Chondrocyte (in vitro differentiated cells): ENCODE data around the gene USP17L30. TPM values are rescaled to one million over a fixed set of nuclear protein-coding genes. Genes with fewer than 3 reads are reported as not detected.
"Not testable (repeated sequence)": the region's sequence is repeated elsewhere in the genome, so short reads cannot be mapped to it uniquely, and the experiment has no call there.

ENCODE experiments used
- DNase-seq: peaks from one replicate; pipeline ENCODE4 v3.0.0; 2021; ENCODE audit warnings: mixed read lengths, low spot score
- H3K27ac Mint-ChIP-seq: one replicate; pipeline ENCODE4 v1.8.0; 2021; ENCODE audit warnings: mild to moderate bottlenecking, moderate library complexity, mixed read lengths; ENCODE audit not compliant: unreplicated experiment
- H3K27me3 Mint-ChIP-seq: 2 replicates; pipeline ENCODE4 v1.8.0; 2021; ENCODE audit warnings: low read depth, mixed read lengths
- H3K36me3 Mint-ChIP-seq: 2 replicates; pipeline ENCODE4 v1.8.0; 2021; ENCODE audit warnings: low read depth, mixed read lengths
- H3K4me1 Mint-ChIP-seq: 2 replicates; pipeline ENCODE4 v1.8.0; 2021; ENCODE audit warnings: low read depth, mild to moderate bottlenecking, mixed read lengths
- H3K4me3 Mint-ChIP-seq: one replicate; pipeline ENCODE4 v1.8.0; 2021; ENCODE audit warnings: mild to moderate bottlenecking, moderate library complexity, mixed read lengths; ENCODE audit not compliant: unreplicated experiment
- H3K9me3 Mint-ChIP-seq: 2 replicates; pipeline ENCODE4 v1.8.0; 2021; ENCODE audit warnings: low read depth, mixed read lengths
- long read RNA-seq: library from polyadenylated mRNA; stranded (forward); transcript quantifications from one replicate; pipeline ENCODE4 v2.0.0, GENCODE V29; 2021
- total RNA-seq: library from RNA; stranded (reverse); gene quantifications from 3 replicates; pipeline ENCODE4 v1.2.1, GENCODE V29; 2021

Gene USP17L30, protein sequence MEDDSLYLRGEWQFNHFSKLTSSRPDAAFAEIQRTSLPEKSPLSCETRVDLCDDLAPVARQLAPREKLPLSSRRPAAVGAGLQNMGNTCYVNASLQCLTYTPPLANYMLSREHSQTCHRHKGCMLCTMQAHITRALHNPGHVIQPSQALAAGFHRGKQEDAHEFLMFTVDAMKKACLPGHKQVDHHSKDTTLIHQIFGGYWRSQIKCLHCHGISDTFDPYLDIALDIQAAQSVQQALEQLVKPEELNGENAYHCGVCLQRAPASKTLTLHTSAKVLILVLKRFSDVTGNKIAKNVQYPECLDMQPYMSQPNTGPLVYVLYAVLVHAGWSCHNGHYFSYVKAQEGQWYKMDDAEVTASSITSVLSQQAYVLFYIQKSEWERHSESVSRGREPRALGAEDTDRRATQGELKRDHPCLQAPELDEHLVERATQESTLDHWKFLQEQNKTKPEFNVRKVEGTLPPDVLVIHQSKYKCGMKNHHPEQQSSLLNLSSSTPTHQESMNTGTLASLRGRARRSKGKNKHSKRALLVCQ
- total RNA-seq, result not detected in 3 replicates
- long read RNA-seq, result 0 reads

DNA sequence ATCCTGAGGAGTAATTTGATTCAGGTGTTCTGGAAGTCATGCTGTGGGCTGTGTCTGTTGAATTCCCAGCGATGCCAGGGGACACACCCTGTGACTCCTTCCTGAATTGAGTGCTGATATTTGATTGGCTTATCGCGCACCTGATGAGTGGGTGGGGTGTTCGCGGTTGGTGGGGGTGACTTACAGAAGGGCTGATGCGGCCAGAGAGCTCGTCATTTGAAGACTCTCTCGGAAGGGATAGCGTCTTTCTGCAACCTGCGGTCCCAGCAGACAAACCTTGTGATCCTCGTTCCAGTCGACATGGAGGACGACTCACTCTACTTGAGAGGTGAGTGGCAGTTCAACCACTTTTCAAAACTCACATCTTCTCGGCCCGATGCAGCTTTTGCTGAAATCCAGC, at the start of gene USP17L30:
USP17L30 (plus strand) TSS at position 301 of the 400 bp plus-strand sequence; CDS start at position 301, 0 bp downstream.
- H3K27me3 Mint-ChIP-seq, H3K9me3 Mint-ChIP-seq, H3K4me3 Mint-ChIP-seq, H3K27ac Mint-ChIP-seq, H3K4me1 Mint-ChIP-seq, DNase-seq, H3K36me3 Mint-ChIP-seq: not testable (repeated sequence)

DNA sequence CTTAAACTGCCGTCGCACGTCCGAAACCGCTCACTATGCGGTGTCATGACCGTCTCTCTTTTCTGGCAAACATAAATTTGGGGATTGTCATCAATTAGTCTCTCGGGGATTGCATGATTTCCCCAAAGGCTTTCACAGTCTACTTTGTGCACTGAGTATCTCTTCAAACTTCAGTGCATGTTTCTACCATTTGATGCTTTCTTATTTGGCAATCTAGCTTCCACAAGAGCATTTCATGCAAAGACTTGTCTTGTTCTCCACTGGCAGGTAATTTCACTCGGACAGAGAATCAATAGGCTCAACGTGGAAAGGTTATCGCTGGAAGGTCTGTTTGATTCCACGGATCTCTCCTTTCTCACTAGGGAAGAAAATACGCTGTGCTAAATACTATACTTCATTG, 38.7 kb upstream of the USP17L30 start:
- H3K4me3 Mint-ChIP-seq, H3K27ac Mint-ChIP-seq, H3K9me3 Mint-ChIP-seq, H3K4me1 Mint-ChIP-seq, H3K36me3 Mint-ChIP-seq, H3K27me3 Mint-ChIP-seq, DNase-seq: not testable (repeated sequence)

DNA sequence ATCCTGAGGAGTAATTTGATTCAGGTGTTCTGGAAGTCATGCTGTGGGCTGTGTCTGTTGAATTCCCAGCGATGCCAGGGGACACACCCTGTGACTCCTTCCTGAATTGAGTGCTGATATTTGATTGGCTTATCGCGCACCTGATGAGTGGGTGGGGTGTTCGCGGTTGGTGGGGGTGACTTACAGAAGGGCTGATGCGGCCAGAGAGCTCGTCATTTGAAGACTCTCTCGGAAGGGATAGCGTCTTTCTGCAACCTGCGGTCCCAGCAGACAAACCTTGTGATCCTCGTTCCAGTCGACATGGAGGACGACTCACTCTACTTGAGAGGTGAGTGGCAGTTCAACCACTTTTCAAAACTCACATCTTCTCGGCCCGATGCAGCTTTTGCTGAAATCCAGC, 38.1 kb upstream of the USP17L30 start, which contains the start of gene USP17L24:
USP17L24 (plus strand) TSS at position 301 of the 400 bp plus-strand sequence; CDS start at position 301, 0 bp downstream.
- H3K27me3 Mint-ChIP-seq, H3K4me1 Mint-ChIP-seq, H3K4me3 Mint-ChIP-seq, DNase-seq, H3K27ac Mint-ChIP-seq, H3K9me3 Mint-ChIP-seq, H3K36me3 Mint-ChIP-seq: not testable (repeated sequence)

DNA sequence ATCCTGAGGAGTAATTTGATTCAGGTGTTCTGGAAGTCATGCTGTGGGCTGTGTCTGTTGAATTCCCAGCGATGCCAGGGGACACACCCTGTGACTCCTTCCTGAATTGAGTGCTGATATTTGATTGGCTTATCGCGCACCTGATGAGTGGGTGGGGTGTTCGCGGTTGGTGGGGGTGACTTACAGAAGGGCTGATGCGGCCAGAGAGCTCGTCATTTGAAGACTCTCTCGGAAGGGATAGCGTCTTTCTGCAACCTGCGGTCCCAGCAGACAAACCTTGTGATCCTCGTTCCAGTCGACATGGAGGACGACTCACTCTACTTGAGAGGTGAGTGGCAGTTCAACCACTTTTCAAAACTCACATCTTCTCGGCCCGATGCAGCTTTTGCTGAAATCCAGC, 33.3 kb upstream of the USP17L30 start, which contains the start of gene USP17L25:
USP17L25 (plus strand) TSS at position 301 of the 400 bp plus-strand sequence; CDS start at position 301, 0 bp downstream.
- H3K36me3 Mint-ChIP-seq, H3K4me3 Mint-ChIP-seq, H3K27me3 Mint-ChIP-seq, DNase-seq, H3K4me1 Mint-ChIP-seq, H3K9me3 Mint-ChIP-seq, H3K27ac Mint-ChIP-seq: not testable (repeated sequence)

DNA sequence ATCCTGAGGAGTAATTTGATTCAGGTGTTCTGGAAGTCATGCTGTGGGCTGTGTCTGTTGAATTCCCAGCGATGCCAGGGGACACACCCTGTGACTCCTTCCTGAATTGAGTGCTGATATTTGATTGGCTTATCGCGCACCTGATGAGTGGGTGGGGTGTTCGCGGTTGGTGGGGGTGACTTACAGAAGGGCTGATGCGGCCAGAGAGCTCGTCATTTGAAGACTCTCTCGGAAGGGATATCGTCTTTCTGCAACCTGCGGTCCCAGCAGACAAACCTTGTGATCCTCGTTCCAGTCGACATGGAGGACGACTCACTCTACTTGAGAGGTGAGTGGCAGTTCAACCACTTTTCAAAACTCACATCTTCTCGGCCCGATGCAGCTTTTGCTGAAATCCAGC, 28.6 kb upstream of the USP17L30 start, which contains the start of gene USP17L26:
USP17L26 (plus strand) TSS at position 301 of the 400 bp plus-strand sequence; CDS start at position 301, 0 bp downstream.
- H3K4me3 Mint-ChIP-seq, H3K36me3 Mint-ChIP-seq, DNase-seq, H3K27me3 Mint-ChIP-seq, H3K27ac Mint-ChIP-seq, H3K4me1 Mint-ChIP-seq, H3K9me3 Mint-ChIP-seq: not testable (repeated sequence)

DNA sequence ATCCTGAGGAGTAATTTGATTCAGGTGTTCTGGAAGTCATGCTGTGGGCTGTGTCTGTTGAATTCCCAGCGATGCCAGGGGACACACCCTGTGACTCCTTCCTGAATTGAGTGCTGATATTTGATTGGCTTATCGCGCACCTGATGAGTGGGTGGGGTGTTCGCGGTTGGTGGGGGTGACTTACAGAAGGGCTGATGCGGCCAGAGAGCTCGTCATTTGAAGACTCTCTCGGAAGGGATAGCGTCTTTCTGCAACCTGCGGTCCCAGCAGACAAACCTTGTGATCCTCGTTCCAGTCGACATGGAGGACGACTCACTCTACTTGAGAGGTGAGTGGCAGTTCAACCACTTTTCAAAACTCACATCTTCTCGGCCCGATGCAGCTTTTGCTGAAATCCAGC, 23.8 kb upstream of the USP17L30 start, which contains the start of gene USP17L5:
USP17L5 (plus strand) TSS at position 301 of the 400 bp plus-strand sequence; CDS start at position 301, 0 bp downstream.
- not testable (repeated sequence) for H3K4me1 Mint-ChIP-seq, H3K36me3 Mint-ChIP-seq, H3K27ac Mint-ChIP-seq, H3K9me3 Mint-ChIP-seq, H3K27me3 Mint-ChIP-seq, DNase-seq, H3K4me3 Mint-ChIP-seq

DNA sequence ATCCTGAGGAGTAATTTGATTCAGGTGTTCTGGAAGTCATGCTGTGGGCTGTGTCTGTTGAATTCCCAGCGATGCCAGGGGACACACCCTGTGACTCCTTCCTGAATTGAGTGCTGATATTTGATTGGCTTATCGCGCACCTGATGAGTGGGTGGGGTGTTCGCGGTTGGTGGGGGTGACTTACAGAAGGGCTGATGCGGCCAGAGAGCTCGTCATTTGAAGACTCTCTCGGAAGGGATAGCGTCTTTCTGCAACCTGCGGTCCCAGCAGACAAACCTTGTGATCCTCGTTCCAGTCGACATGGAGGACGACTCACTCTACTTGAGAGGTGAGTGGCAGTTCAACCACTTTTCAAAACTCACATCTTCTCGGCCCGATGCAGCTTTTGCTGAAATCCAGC, 19.1 kb upstream of the USP17L30 start, which contains the start of gene USP17L27:
USP17L27 (plus strand) TSS at position 301 of the 400 bp plus-strand sequence; CDS start at position 301, 0 bp downstream.
- not testable (repeated sequence) for H3K27ac Mint-ChIP-seq, H3K4me1 Mint-ChIP-seq, H3K36me3 Mint-ChIP-seq, DNase-seq, H3K9me3 Mint-ChIP-seq, H3K27me3 Mint-ChIP-seq, H3K4me3 Mint-ChIP-seq

DNA sequence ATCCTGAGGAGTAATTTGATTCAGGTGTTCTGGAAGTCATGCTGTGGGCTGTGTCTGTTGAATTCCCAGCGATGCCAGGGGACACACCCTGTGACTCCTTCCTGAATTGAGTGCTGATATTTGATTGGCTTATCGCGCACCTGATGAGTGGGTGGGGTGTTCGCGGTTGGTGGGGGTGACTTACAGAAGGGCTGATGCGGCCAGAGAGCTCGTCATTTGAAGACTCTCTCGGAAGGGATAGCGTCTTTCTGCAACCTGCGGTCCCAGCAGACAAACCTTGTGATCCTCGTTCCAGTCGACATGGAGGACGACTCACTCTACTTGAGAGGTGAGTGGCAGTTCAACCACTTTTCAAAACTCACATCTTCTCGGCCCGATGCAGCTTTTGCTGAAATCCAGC, 14.3 kb upstream of the USP17L30 start, which contains the start of gene USP17L28:
USP17L28 (plus strand) TSS at position 301 of the 400 bp plus-strand sequence; CDS start at position 301, 0 bp downstream.
- H3K27me3 Mint-ChIP-seq, H3K36me3 Mint-ChIP-seq, H3K4me1 Mint-ChIP-seq, DNase-seq, H3K27ac Mint-ChIP-seq, H3K9me3 Mint-ChIP-seq, H3K4me3 Mint-ChIP-seq: not testable (repeated sequence)

DNA sequence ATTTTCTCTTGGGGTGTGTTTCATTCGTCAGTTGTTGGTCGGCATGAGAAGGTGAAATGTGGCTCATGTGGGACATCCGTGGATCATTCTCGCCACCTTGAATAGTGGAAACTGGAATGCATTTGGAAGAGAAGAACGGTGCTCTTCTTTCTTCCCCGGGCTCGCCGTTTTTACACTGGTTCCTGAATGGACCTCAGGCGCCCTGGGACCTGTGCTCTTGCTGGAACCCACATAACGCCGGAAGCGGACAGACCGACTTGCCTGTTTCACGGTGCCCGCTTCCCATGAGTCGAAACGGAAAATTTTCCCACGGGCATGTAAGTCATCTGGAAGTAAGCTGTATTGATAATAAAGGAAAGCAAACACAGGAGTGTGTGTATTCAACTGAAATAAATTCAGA, 12.1 kb upstream of the USP17L30 start:
- not testable (repeated sequence) for H3K27me3 Mint-ChIP-seq, H3K9me3 Mint-ChIP-seq, H3K4me1 Mint-ChIP-seq, DNase-seq, H3K36me3 Mint-ChIP-seq, H3K27ac Mint-ChIP-seq, H3K4me3 Mint-ChIP-seq

DNA sequence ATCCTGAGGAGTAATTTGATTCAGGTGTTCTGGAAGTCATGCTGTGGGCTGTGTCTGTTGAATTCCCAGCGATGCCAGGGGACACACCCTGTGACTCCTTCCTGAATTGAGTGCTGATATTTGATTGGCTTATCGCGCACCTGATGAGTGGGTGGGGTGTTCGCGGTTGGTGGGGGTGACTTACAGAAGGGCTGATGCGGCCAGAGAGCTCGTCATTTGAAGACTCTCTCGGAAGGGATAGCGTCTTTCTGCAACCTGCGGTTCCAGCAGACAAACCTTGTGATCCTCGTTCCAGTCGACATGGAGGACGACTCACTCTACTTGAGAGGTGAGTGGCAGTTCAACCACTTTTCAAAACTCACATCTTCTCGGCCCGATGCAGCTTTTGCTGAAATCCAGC, 9.6 kb upstream of the USP17L30 start, which contains the start of gene USP17L29:
USP17L29 (plus strand) TSS at position 301 of the 400 bp plus-strand sequence; CDS start at position 301, 0 bp downstream.
- H3K4me3 Mint-ChIP-seq, H3K27ac Mint-ChIP-seq, H3K36me3 Mint-ChIP-seq, H3K27me3 Mint-ChIP-seq, H3K4me1 Mint-ChIP-seq, H3K9me3 Mint-ChIP-seq, DNase-seq: not testable (repeated sequence)

DNA sequence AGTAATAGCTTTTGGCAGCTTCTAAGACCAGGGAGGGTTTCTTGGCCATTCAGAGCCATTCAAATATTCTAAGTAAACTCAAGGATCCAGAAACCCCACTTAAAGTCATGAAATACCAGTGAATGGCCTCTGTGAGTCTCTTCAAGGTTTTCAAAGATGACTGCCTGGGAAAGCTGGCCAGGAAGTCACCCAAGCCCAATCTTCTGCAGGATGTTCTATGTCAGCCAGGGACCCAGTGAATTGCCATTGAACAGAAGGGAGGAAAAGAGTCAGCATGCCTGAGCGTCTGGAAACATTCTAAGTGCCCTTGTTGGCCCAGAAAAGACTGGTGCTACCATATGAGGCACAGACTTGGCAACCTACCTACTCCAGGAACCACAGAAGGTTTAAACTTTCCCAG, 17.0 kb downstream of the USP17L30 start:
- H3K4me3 Mint-ChIP-seq, H3K27ac Mint-ChIP-seq, H3K27me3 Mint-ChIP-seq, DNase-seq, H3K9me3 Mint-ChIP-seq, H3K36me3 Mint-ChIP-seq, H3K4me1 Mint-ChIP-seq: not testable (repeated sequence)
